PC-3 (cell line): ENCODE data around the gene RNF208.

Experiments used
- CTCF ChIP-seq: fragments of 300-600 bp; sonication (generic); conservative IDR thresholded peaks from 2 replicates; pipeline ENCODE4 v1.5.1; 2017; ENCODE audit warnings: antibody characterized with exemption, low read depth, mild to moderate bottlenecking, low read length
- EZH2 ChIP-seq: fragments of 300-600 bp; sonication (generic); IDR thresholded peaks from one replicate; pipeline ENCODE4 v1.6.1; 2017; ENCODE audit warnings: antibody characterized with exemption, mild to moderate bottlenecking, low read length; ENCODE audit not compliant: unreplicated experiment
- EZH2phosphoT487 ChIP-seq: fragments of 300-600 bp; sonication (generic); IDR thresholded peaks from 2 replicates; pipeline ENCODE4 v1.6.1; 2018; ENCODE audit warnings: mild to moderate bottlenecking, antibody characterized with exemption, low read length, borderline replicate concordance

GRCh38 chr9:137234758-137235423 is 12.9 kb upstream of the RNF208 start:
- TF ChIP-seq CTCF (no peak), EZH2 (no peak), EZH2phosphoT487 (no peak)
